Dermis blood vessel endothelial cell (primary cell): Measurements from ENCODE around the gene ZNF283. TPM values are rescaled to one million over a fixed set of nuclear protein-coding genes. Genes with fewer than 3 reads are reported as not detected.
"Not testable (repeated sequence)": the region's sequence is repeated elsewhere in the genome, so short reads cannot be mapped to it uniquely, and the experiment has no call there.

Experiments
- DNase-seq: peaks from one replicate; pipeline ENCODE4 v3.0.0; 2010
- total RNA-seq: library from RNA; depleted of rRNA; stranded (reverse); fragments of >200 nt; gene quantifications from 2 replicates; pipeline ENCODE4 v1.2.3, GENCODE V29; 2014

ZNF283 gene
- total RNA-seq, 1 donor from 2014 or later = 10.9 TPM

DNA sequence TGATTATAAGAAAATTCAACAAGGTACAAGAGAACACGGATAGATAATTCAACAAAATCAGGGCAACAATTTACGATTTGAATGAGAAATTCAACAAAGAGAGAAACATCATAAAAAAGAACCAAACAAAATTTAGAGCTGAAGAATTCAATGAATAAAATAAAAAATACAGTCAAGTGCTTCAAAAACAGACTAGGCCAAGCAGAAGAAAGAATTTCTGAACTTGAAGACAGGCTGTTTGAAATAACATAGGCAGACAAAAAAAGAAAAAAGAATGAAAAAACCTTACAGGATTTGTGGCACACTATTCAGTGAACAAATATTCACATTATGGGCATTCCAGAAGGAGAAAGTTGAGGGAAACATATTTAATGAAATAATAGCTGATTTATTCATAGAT lies 31.1 kb downstream of the ZNF283 start:
- DNase-seq = no peak

DNA sequence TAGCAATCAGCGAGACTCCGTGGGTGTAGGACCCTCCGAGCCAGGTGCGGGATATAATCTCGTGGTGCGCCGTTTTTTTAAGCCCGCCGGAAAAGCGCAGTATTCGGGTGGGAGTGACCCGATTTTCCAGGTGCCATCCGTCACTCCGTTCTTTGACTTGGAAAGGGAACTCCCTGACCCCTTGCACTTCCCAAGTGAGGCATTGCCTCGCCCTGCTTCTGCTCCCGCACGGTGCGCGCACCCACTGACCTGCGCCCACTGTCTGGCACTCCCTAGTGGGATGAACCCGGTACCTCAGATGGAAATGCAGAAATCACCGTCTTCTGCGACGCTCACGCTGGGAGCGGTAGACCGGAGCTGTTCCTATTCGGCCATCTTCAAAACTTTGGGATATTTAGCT lies 39.8 kb downstream of the ZNF283 start:
- DNase-seq = not testable (repeated sequence)

DNA sequence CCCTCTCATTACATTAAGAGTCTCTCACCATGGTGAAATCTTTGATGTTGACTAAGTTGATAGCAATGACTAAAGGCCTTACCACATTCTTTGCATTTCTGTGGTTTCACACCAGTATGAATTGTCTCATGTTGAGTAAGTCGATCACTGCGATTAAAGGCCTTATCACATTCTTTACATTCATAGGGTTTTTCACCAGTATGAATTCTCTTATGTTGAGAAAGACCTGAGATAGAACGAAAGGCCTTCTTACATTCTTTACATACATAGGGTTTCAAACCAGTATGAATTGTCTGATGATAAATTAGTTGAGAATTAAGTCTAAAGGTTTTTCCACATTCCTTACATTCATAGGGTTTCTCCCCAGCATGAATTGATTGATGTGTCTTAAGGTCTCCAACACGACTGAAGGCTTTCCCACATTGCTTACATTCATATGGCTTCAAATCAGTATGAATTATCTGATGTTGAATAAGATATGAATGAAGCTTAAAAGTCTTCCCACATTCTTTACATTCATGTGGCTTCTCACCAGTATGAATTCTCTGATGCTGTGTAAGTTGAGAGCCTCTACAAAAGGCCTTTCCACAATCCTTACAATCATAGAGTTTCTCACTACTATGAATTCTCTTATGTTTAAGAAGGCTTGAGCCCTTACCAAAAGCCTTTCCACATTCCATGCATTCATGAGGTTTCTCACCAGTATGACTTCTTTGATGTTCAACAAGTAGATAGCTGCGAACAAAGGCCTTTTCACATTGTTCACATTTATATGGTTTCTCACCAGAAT lies 45.6 kb downstream of the ZNF283 start:
- DNase-seq = no peak

DNA sequence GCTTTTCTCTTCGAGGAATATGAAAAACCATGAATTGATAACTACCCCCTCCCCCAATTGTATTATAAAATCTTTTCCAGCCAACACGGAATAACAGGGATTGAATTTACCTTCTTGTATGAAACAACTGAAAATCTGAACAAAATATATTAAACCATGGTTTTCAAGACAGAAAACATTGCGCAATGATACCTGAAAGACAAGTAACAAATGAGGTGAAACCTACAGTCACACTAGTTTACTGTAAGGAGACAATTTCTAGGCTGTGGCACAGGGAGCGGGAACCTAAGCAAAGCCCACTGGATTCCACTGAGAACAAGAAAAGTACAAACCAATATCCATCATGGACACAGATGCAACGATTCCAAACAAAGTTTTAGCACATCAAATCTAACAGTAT lies 53.4 kb downstream of the ZNF283 start:
- DNase-seq = no peak

DNA sequence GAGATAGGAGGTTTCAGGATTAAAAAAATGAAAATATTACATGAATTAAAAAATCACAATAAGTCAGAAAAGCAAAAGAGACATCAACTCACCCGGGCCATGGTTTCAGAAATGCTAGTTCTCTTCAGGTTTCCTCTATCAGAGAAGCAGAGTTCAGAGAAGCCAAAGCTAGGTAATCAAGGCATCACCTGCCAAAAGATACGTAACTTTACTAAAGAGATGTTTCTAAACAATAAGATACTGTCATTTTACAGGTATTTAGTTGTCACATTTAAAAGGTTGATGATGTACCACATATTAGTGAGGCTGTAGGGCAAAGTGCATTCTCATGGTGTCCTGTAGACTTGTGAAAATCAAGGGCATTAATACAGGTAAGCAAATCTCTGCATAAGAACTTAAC lies 56.7 kb downstream of the ZNF283 start, which contains the start of gene ZNF404:
Gene ZNF404, minus strand, starts transcription at position 101 of the 400 bp plus-strand sequence.
- DNase-seq = no peak

DNA sequence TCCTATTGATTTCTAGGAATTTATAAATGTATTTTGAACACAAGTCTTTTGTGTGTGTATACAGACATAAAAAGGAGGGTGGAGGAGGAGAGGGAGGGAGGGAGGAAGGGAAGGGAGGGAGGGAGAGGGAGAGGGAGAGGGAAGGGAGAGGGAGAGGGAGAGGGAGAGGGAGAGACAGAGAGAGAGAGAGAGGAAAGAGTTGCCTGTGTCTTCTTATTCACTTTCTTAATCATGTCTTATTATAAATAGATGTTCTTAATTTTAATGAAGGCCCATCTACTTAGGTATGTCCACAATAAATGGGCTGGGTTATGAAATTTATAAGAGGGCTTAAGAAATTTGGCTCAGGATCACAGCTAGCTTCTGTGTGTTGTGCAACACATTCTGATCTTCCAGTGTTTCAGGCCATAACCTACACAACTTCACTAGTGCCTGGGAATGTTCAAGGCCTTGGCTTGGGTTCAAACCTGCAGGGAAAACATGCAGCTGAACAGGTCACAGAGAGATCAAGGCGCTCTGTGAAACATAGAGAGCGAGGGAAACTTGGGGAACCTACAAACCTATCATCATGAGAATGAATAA lies 68.7 kb downstream of the ZNF283 start:
- DNase-seq = no peak

Other genes with a start within 250 kb of the ZNF283 start
- gene IRGQ, start 231.2 kb upstream of the ZNF283 start, total RNA-seq = 27.2 and 34.6 TPM in 2 replicates
- 10.8 and 12.6 TPM in 2 replicates for gene ZNF576, start 230.7 kb upstream of the ZNF283 start, total RNA-seq
- 0.05 and 0.17 TPM in 2 replicates for gene SRRM5, start 215.2 kb upstream of the ZNF283 start, total RNA-seq
- 41.5 and 46.5 TPM in 2 replicates for gene ZNF428, start 207.7 kb upstream of the ZNF283 start, total RNA-seq
- 8.7 and 11.9 TPM in 2 replicates for gene CADM4, start 187.5 kb upstream of the ZNF283 start, total RNA-seq
- 23.3 and 24.2 TPM in 2 replicates for gene PLAUR, start 157.2 kb upstream of the ZNF283 start, total RNA-seq
- not detected in 2 replicates for gene IRGC, start 111.2 kb upstream of the ZNF283 start, total RNA-seq
- 8.8 and 9.0 TPM in 2 replicates for gene SMG9, start 72.4 kb upstream of the ZNF283 start, total RNA-seq
- gene KCNN4, start 46.3 kb upstream of the ZNF283 start, total RNA-seq = 0.09 and 0.51 TPM in 2 replicates
- 0.09 and 0.17 TPM in 2 replicates for gene LYPD5, start 24.9 kb upstream of the ZNF283 start, total RNA-seq
- gene ZNF404, start 56.6 kb downstream of the ZNF283 start, total RNA-seq = 0.51 and 1.5 TPM in 2 replicates
- gene ZNF45, start 108.0 kb downstream of the ZNF283 start, total RNA-seq = 19.2 and 21.0 TPM in 2 replicates
- 4.9 and 6.8 TPM in 2 replicates for gene ZNF221, start 123.9 kb downstream of the ZNF283 start, total RNA-seq
- gene ZNF155, start 156.9 kb downstream of the ZNF283 start, total RNA-seq = 6.6 and 9.5 TPM in 2 replicates
- 2.6 and 3.7 TPM in 2 replicates for gene ZNF230, start 175.6 kb downstream of the ZNF283 start, total RNA-seq
- gene ZNF222, start 198.1 kb downstream of the ZNF283 start, total RNA-seq = 4.8 and 7.5 TPM in 2 replicates
- 6.3 and 8.3 TPM in 2 replicates for gene ZNF223, start 224.7 kb downstream of the ZNF283 start, total RNA-seq
- 2.4 and 3.4 TPM in 2 replicates for gene ZNF284, start 244.8 kb downstream of the ZNF283 start, total RNA-seq